Measurements from ENCODE around the gene CYLD.

The CYLD gene

DNA sequence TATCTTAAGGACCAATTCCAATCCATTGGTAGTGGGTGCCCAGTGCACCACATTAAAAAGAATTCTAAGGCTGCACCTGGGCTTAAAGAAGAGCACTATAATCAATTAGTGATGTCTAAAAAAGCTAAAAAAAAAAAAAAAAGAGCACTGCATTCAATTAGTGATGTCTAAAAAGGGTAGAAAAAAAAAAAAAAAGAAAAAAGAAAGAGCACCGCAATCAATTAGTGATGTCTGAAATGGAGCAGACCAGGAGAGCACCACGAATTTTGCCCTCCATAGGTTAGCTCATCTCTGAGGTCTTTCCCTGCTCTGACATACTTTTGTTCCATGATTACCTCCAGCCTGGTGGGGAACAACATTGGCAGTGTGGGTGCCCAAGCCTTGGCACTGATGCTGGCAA, 18.9 kb upstream of the CYLD start:
- Histone ChIP-seq H3K4me3 (ENCODE audit: low read depth, low read length) (no peak overlapping the region), H3K4me2 (ENCODE audit: low read length) (no peak overlapping the region)
- no peak for DNase-seq

DNA sequence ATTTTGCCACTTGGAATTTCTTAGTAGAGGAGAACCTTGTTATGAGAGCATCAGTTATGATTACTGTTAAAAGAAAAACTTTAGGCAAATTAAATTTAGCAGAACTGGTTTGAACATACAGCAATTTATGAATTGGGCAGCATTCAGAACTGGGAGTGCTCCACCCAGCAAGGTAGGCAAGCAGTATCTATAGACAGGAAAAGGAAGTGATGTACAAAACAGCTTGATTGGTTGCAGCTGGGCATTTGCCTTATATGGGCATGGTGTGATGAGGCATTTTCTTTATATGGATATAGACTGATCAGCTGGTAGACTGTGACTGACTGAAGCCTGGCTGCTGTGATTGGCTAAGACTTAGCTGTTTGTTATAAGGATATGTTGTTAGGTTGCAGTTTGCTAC, 17.6 kb upstream of the CYLD start:
- Histone ChIP-seq H3K79me1 (ENCODE audit: low read length) (no peaks in the 10 kb centered on the region), H3K4me3 (ENCODE audit: low read depth, low read length) (no peak overlapping the region), H4K91ac (ENCODE audit: low read depth, low read length) (no peak overlapping the region), H3K9me3 (ENCODE audit: insufficient read depth, low read depth, low read length) (peaks cover 1% of the 10 kb centered on the region), H3K9ac (ENCODE audit: low read length) (no peak overlapping the region), H2AK5ac (ENCODE audit: low read length) (no peak overlapping the region), H2BK12ac (ENCODE audit: low read length) (no peak overlapping the region), H3K4me2 (ENCODE audit: low read length) (no peak overlapping the region), H3K23ac (ENCODE audit: low read length) (no peak overlapping the region), H3K4ac (ENCODE audit: low read depth, low read length) (no peak overlapping the region), H2BK5ac (ENCODE audit: low read depth, low read length, poor library complexity) (no peak overlapping the region), H3K4me1 (ENCODE audit: control insufficient read depth in 1 of 2, insufficient read depth in 2 of 2, low read length in 2 of 2) (peaks cover 2 to 6% of the 10 kb centered on the region in 2 experiments), H3K36me3 (ENCODE audit: control insufficient read depth in 1 of 2, insufficient read depth in 2 of 2, low read length in 2 of 2) (no peaks in the 10 kb centered on the region), H3K27ac (ENCODE audit: low read depth, low read length) (no peak overlapping the region), H2BK120ac (ENCODE audit: insufficient read depth, low read length, poor library complexity) (no peak overlapping the region), H2AFZ (ENCODE audit: insufficient read depth, low read length, poor library complexity) (no peak overlapping the region), H3K18ac (ENCODE audit: low read length) (no peak overlapping the region), H4K8ac (ENCODE audit: low read depth, low read length) (no peak overlapping the region), H3K27me3 (ENCODE audit: insufficient read depth, low read length) (no peaks in the 10 kb centered on the region), H3K14ac (ENCODE audit: low read length) (no peak overlapping the region), H4K12ac (ENCODE audit: low read depth, low read length) (no peak overlapping the region), H3K79me2 (ENCODE audit: control insufficient read depth, insufficient read depth, low read length, poor library complexity) (no peaks in the 10 kb centered on the region)
- no peak for DNase-seq

More for the DNA sequence above, 18.9 kb upstream of the CYLD start:
- Histone ChIP-seq H3K79me1 (ENCODE audit: low read length) (no peaks in the 10 kb centered on the region), H3K9me3 (ENCODE audit: insufficient read depth, low read depth, low read length) (peaks cover 1% of the 10 kb centered on the region), H2BK120ac (ENCODE audit: insufficient read depth, low read length, poor library complexity) (no peak overlapping the region), H2AFZ (ENCODE audit: insufficient read depth, low read length, poor library complexity) (no peak overlapping the region), H3K27me3 (ENCODE audit: insufficient read depth, low read length) (no peaks in the 10 kb centered on the region), H2BK5ac (ENCODE audit: low read depth, low read length, poor library complexity) (no peak overlapping the region), H3K4me1 (ENCODE audit: control insufficient read depth in 1 of 2, insufficient read depth in 2 of 2, low read length in 2 of 2) (peaks cover 2 to 6% of the 10 kb centered on the region in 2 experiments), H3K36me3 (ENCODE audit: control insufficient read depth in 1 of 2, insufficient read depth in 2 of 2, low read length in 2 of 2) (no peaks in the 10 kb centered on the region), H4K91ac (ENCODE audit: low read depth, low read length) (no peak overlapping the region), H3K23ac (ENCODE audit: low read length) (no peak overlapping the region), H4K12ac (ENCODE audit: low read depth, low read length) (no peak overlapping the region), H3K9ac (ENCODE audit: low read length) (no peak overlapping the region), H4K8ac (ENCODE audit: low read depth, low read length) (no peak overlapping the region), H3K14ac (ENCODE audit: low read length) (no peak overlapping the region), H3K4ac (ENCODE audit: low read depth, low read length) (no peak overlapping the region), H3K79me2 (ENCODE audit: control insufficient read depth, insufficient read depth, low read length, poor library complexity) (no peaks in the 10 kb centered on the region), H3K18ac (ENCODE audit: low read length) (no peak overlapping the region), H2AK5ac (ENCODE audit: low read length) (no peak overlapping the region), H2BK12ac (ENCODE audit: low read length) (no peak overlapping the region), H3K27ac (ENCODE audit: low read depth, low read length) (no peak overlapping the region)
- WGBS (ENCODE audit: extremely low coverage, insufficient coverage, insufficient read length): no CpG with 5 or more reads among the region's 2 CpGs

DNA sequence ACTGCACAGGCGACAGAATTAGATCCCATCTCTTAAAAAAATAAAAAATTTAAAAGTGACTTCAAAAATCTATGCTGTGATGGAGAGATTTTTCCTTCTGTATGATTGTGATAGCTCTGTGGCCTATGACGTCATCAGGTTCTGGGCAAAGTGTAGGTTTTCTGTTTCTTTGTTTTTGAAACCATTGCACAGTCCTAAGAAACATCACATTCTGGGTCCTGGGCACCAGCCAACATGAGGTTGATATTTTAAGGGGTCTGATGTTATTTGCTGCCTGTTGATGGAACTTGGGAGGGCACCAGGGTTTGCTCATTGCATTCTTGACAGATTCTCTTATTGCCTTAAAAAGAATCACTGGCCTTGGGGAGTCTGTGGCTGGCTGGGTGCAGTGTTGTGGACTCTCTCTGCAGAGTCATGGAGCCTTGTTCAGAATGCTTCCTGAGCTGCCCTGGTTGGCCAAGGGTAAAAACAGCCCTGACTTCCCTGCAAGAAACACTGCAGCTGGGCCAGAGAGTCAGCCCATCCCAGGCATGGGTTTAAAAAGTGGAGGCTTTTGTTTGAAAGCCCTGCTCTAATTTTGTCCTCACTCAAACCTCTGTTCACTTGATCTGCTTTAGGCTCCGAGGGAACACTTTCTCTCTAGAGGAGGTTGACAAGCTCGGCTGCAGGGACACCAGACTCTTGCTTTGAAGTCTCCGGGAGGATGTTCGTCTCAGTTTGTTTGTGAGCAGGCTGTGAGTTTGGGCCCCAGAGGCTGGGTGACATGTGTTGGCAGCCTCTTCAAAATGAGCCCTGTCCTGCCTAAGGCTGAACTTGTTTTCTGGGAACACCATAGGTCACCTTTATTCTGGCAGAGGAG, 10.5 kb upstream of the CYLD start:
- no peak overlapping the region for H3K14ac ChIP-seq (ENCODE audit: low read length)
- no peaks in the 10 kb centered on the region for H3K4me1 ChIP-seq (ENCODE audit: control insufficient read depth in 1 of 2, insufficient read depth in 2 of 2, low read length in 2 of 2)
- no peak overlapping the region for H4K8ac ChIP-seq (ENCODE audit: low read depth, low read length)
- H2BK12ac ChIP-seq (ENCODE audit: low read length): no peak overlapping the region
- H2AFZ ChIP-seq (ENCODE audit: insufficient read depth, low read length, poor library complexity): no peak overlapping the region
- no peak overlapping the region for H3K27ac ChIP-seq (ENCODE audit: low read depth, low read length)
- no peaks in the 10 kb centered on the region for H3K36me3 ChIP-seq (ENCODE audit: control insufficient read depth in 1 of 2, insufficient read depth in 2 of 2, low read length in 2 of 2)
- no peak overlapping the region for H2AK5ac ChIP-seq (ENCODE audit: low read length)
- H3K79me1 ChIP-seq (ENCODE audit: low read length): no peaks in the 10 kb centered on the region
- DNase-seq: no peak
- no peak overlapping the region for H3K4me3 ChIP-seq (ENCODE audit: low read depth, low read length)
- H3K23ac ChIP-seq (ENCODE audit: low read length): no peak overlapping the region
- H3K4me2 ChIP-seq (ENCODE audit: low read length): no peak overlapping the region
- WGBS (ENCODE audit: extremely low coverage, insufficient coverage, insufficient read length): no CpG with 5 or more reads among the region's 6 CpGs
- H3K79me2 ChIP-seq (ENCODE audit: control insufficient read depth, insufficient read depth, low read length, poor library complexity): no peaks in the 10 kb centered on the region
- H3K18ac ChIP-seq (ENCODE audit: low read length): no peak overlapping the region
- no peak overlapping the region for H4K12ac ChIP-seq (ENCODE audit: low read depth, low read length)
- no peak overlapping the region for H2BK5ac ChIP-seq (ENCODE audit: low read depth, low read length, poor library complexity)
- H3K9ac ChIP-seq (ENCODE audit: low read length): no peak overlapping the region
- no peak overlapping the region for H3K4ac ChIP-seq (ENCODE audit: low read depth, low read length)
- no peaks in the 10 kb centered on the region for H3K27me3 ChIP-seq (ENCODE audit: insufficient read depth, low read length)
- H4K91ac ChIP-seq (ENCODE audit: low read depth, low read length): no peak overlapping the region
- H2BK120ac ChIP-seq (ENCODE audit: insufficient read depth, low read length, poor library complexity): no peak overlapping the region
- no peaks in the 10 kb centered on the region for H3K9me3 ChIP-seq (ENCODE audit: insufficient read depth, low read depth, low read length)

DNA sequence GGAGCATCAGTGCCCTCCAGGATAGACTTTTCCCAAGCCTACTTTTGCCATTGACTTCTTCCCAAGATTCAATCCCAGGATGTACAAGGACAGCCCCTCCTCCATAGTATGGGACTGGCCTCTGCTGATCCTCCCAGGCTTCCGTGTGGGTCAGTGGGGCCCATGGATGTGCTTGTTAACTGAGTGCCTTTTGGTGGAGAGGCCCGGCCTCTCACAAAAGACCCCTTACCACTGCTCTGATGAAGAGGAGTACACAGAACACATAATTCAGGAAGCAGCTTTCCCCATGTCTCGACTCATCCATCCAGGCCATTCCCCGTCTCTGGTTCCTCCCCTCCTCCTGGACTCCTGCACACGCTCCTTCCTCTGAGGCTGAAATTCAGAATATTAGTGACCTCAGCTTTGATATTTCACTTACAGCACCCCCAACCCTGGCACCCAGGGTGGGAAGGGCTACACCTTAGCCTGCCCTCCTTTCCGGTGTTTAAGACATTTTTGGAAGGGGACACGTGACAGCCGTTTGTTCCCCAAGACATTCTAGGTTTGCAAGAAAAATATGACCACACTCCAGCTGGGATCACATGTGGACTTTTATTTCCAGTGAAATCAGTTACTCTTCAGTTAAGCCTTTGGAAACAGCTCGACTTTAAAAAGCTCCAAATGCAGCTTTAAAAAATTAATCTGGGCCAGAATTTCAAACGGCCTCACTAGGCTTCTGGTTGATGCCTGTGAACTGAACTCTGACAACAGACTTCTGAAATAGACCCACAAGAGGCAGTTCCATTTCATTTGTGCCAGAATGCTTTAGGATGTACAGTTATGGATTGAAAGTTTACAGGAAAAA, 9.7 kb upstream of the CYLD start:
- no peaks in the 10 kb centered on the region for H3K79me2 ChIP-seq (ENCODE audit: control insufficient read depth, insufficient read depth, low read length, poor library complexity)
- H3K27me3 ChIP-seq (ENCODE audit: insufficient read depth, low read length): no peaks in the 10 kb centered on the region
- DNase-seq: no peak
- no peak overlapping the region for H2AK5ac ChIP-seq (ENCODE audit: low read length)
- no peak overlapping the region for H3K18ac ChIP-seq (ENCODE audit: low read length)
- no peaks in the 10 kb centered on the region for H3K4me1 ChIP-seq (ENCODE audit: control insufficient read depth in 1 of 2, insufficient read depth in 2 of 2, low read length in 2 of 2)
- no peak overlapping the region for H3K4ac ChIP-seq (ENCODE audit: low read depth, low read length)
- no peaks in the 10 kb centered on the region for H3K36me3 ChIP-seq (ENCODE audit: control insufficient read depth in 1 of 2, insufficient read depth in 2 of 2, low read length in 2 of 2)
- WGBS (ENCODE audit: extremely low coverage, insufficient coverage, insufficient read length): no CpG with 5 or more reads among the region's 10 CpGs
- H3K14ac ChIP-seq (ENCODE audit: low read length): no peak overlapping the region
- H3K23ac ChIP-seq (ENCODE audit: low read length): no peak overlapping the region
- H3K9me3 ChIP-seq (ENCODE audit: insufficient read depth, low read depth, low read length): no peaks in the 10 kb centered on the region
- no peak overlapping the region for H3K9ac ChIP-seq (ENCODE audit: low read length)
- H2BK120ac ChIP-seq (ENCODE audit: insufficient read depth, low read length, poor library complexity): no peak overlapping the region
- no peak overlapping the region for H3K4me2 ChIP-seq (ENCODE audit: low read length)
- no peak overlapping the region for H2AFZ ChIP-seq (ENCODE audit: insufficient read depth, low read length, poor library complexity)
- no peak overlapping the region for H3K4me3 ChIP-seq (ENCODE audit: low read depth, low read length)
- H4K12ac ChIP-seq (ENCODE audit: low read depth, low read length): no peak overlapping the region
- H3K27ac ChIP-seq (ENCODE audit: low read depth, low read length): no peak overlapping the region
- H3K79me1 ChIP-seq (ENCODE audit: low read length): no peaks in the 10 kb centered on the region
- H4K91ac ChIP-seq (ENCODE audit: low read depth, low read length): no peak overlapping the region
- no peak overlapping the region for H2BK5ac ChIP-seq (ENCODE audit: low read depth, low read length, poor library complexity)
- no peak overlapping the region for H2BK12ac ChIP-seq (ENCODE audit: low read length)
- no peak overlapping the region for H4K8ac ChIP-seq (ENCODE audit: low read depth, low read length)

Data from trophoblast cell (in vitro differentiated cells and primary cell).